Hepatocyte (in vitro differentiated cells): ENCODE results near the gene MEIS2. TPM values are rescaled to one million over a fixed set of nuclear protein-coding genes. Genes with fewer than 3 reads are reported as not detected.

Experiments
- DNase-seq: peaks from one replicate; pipeline ENCODE4 v3.0.0-alpha.2; 2016; ENCODE audit warnings: low spot score
- H2AFZ ChIP-seq: fragments of 200-600 bp; sonication (generic); 2 replicates; pipeline ENCODE4 v1.6.0; 2016; ENCODE audit warnings: antibody characterized with exemption, mild to moderate bottlenecking
- H3K27ac ChIP-seq: fragments of 200-600 bp; sonication (generic); 2 replicates; pipeline ENCODE4 v1.5.1; 2016; ENCODE audit warnings: mild to moderate bottlenecking
- H3K27me3 ChIP-seq: fragments of 200-600 bp; sonication (generic); 2 replicates; pipeline ENCODE4 v1.6.1; 2016
- H3K36me3 ChIP-seq: fragments of 200-600 bp; sonication (generic); replicated peaks from 2 replicates; pipeline ENCODE4 v1.5.1; 2016; ENCODE audit warnings: low read depth; ENCODE audit not compliant: insufficient read depth
- H3K4me1 ChIP-seq: fragments of 200-600 bp; sonication (generic); 2 replicates; pipeline ENCODE4 v1.5.1; 2016; ENCODE audit warnings: mild to moderate bottlenecking, moderate library complexity; ENCODE audit not compliant: insufficient read depth
- H3K4me2 ChIP-seq: fragments of 200-600 bp; sonication (generic); 2 replicates; pipeline ENCODE4 v1.6.0; 2016
- H3K4me3 ChIP-seq: fragments of 200-600 bp; sonication (generic); 2 replicates; pipeline ENCODE4 v1.5.1; 2016; ENCODE audit warnings: mild to moderate bottlenecking
- H3K79me2 ChIP-seq: fragments of 200-600 bp; sonication (generic); 2 replicates; pipeline ENCODE4 v1.6.0; 2017; ENCODE audit warnings: mild to moderate bottlenecking
- H3K9me2 ChIP-seq: fragments of 200-600 bp; sonication (generic); replicated peaks from 2 replicates; pipeline ENCODE4 v1.6.0; 2017; ENCODE audit warnings: mild to moderate bottlenecking; ENCODE audit not compliant: insufficient read depth
- H3K9me3 ChIP-seq: fragments of 200-600 bp; sonication (generic); 2 replicates; pipeline ENCODE4 v1.5.1; 2016; ENCODE audit warnings: low read depth, mild to moderate bottlenecking
- H4K20me1 ChIP-seq: fragments of 200-600 bp; sonication (generic); 2 replicates; pipeline ENCODE4 v1.6.0; 2016; ENCODE audit warnings: mild to moderate bottlenecking; ENCODE audit not compliant: insufficient read depth, poor library complexity, severe bottlenecking
- CTCF ChIP-seq: fragments of 200-600 bp; sonication (generic); IDR thresholded peaks from 2 replicates; pipeline ENCODE4 v1.5.1; 2016; ENCODE audit warnings: antibody characterized with exemption, mild to moderate bottlenecking; ENCODE audit not compliant: poor library complexity
- EZH2 ChIP-seq: fragments of 200-600 bp; sonication (generic); IDR thresholded peaks from 2 replicates; pipeline ENCODE4 v1.6.1; 2016; ENCODE audit warnings: antibody characterized with exemption, mild to moderate bottlenecking, borderline replicate concordance
- EZH2phosphoT487 ChIP-seq: fragments of 200-600 bp; sonication (generic); IDR thresholded peaks from one replicate; pipeline ENCODE4 v1.6.1; 2018; ENCODE audit warnings: antibody characterized with exemption, mild to moderate bottlenecking, low read depth, moderate library complexity; ENCODE audit not compliant: unreplicated experiment, severe bottlenecking
- WGBS: methylation state at CpG from one replicate; pipeline ENCODE4 v1.1.6; 2016; ENCODE audit warnings: low lambda C conversion rate; ENCODE audit errors: missing lambda C conversion rate; 5-methylcytosine and 5-hydroxymethylcytosine counted together
- polyA plus RNA-seq: library from polyadenylated mRNA; unstranded; fragments of >200 nt; fragmentation: Nextera tagmentation; extraction: Ambion mirVana; gene quantifications from 2 replicates; pipeline ENCODE4 v1.2.1, GENCODE V29; 2016
- total RNA-seq: library from RNA; depleted of rRNA; stranded (reverse); fragments of >200 nt; gene quantifications from 2 replicates; pipeline ENCODE4 v1.2.3, GENCODE V29; 2014

MEIS2 gene
- 30.0 and 33.5 TPM in 2 replicates for total RNA-seq
- polyA plus RNA-seq: 20.6 and 32.4 TPM in 2 replicates

- H2AFZ ChIP-seq: peak within 1 kb of the TSS; percentile 95
- under 1% methylated on average over 41 of the region's 67 CpGs for WGBS
- no peaks in the 10 kb centered on the region for H3K9me2 ChIP-seq
- peak within 1 kb of the TSS; percentile 98 for H3K4me3 ChIP-seq
- peak within 1 kb of the TSS; percentile 93 for H3K27ac ChIP-seq
- peaks cover 2% of the 10 kb centered on the region for H3K4me1 ChIP-seq
- DNase-seq: peak; percentile 93
- H3K79me2 ChIP-seq: peaks cover 63% of the 10 kb centered on the region
- no peaks in the 10 kb centered on the region for H3K9me3 ChIP-seq
- no peaks in the 10 kb centered on the region for H3K36me3 ChIP-seq
- H4K20me1 ChIP-seq: no peaks in the 10 kb centered on the region
- peak within 1 kb of the TSS; percentile 92 for H3K4me2 ChIP-seq
- H3K27me3 ChIP-seq: peaks cover 57% of the 10 kb centered on the region
- TF ChIP-seq EZH2phosphoT487: peak; percentile 10
- no peak for TF ChIP-seq CTCF
Measured at GRCh38 chr15:37100109-37100965, at the start of gene MEIS2. Gene MEIS2, minus strand, starts transcription at chr15:37100549. Its CDS starts 1,083 bp downstream, at chr15:37099466.

GRCh38 chr15:37149146-37149545 lies 48.8 kb upstream of the MEIS2 start:
- no peak overlapping the region for H3K4me3 ChIP-seq
- H3K79me2 ChIP-seq: no peaks in the 10 kb centered on the region
- no peaks in the 10 kb centered on the region for H3K4me1 ChIP-seq
- H3K27ac ChIP-seq: no peak overlapping the region
- no peaks in the 10 kb centered on the region for H4K20me1 ChIP-seq
- H2AFZ ChIP-seq: no peak overlapping the region
- H3K9me2 ChIP-seq: no peaks in the 10 kb centered on the region
- no peaks in the 10 kb centered on the region for H3K27me3 ChIP-seq
- TF ChIP-seq EZH2: no peak
- TF ChIP-seq CTCF: no peak
- TF ChIP-seq EZH2phosphoT487: no peak
- no peak for DNase-seq
- H3K36me3 ChIP-seq: no peaks in the 10 kb centered on the region
- no peak overlapping the region for H3K4me2 ChIP-seq
- no peaks in the 10 kb centered on the region for H3K9me3 ChIP-seq

DNA sequence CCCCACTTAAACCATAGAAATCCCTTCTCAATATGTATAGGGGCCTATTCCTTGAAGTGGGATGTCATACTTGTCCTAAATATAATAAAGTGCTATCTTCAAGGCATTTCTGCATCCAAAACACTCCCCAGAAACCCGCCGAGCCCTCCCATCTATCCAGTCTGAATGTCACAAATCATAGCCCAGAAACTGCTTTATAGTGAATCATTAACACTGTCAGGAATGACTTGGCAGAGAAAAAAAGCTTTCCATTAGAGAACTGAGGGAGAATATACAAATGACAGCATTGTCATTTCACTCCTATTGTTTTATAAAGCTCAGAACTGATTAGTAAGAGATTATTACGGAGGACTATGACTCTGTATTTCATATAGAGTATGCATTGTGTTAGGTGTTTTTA lies 48.4 kb upstream of the MEIS2 start:
- 59% methylated on average over 3 of the region's 3 CpGs for WGBS
- Histone ChIP-seq H3K27me3 (no peaks in the 10 kb centered on the region), H3K4me1 (no peaks in the 10 kb centered on the region), H3K79me2 (no peaks in the 10 kb centered on the region), H3K4me3 (no peak overlapping the region), H3K9me3 (no peaks in the 10 kb centered on the region), H2AFZ (no peak overlapping the region), H4K20me1 (no peaks in the 10 kb centered on the region), H3K27ac (no peak overlapping the region), H3K4me2 (no peak overlapping the region), H3K36me3 (no peaks in the 10 kb centered on the region), H3K9me2 (no peaks in the 10 kb centered on the region)
- no peak for DNase-seq
- no peak for TF ChIP-seq EZH2phosphoT487
- no peak for TF ChIP-seq EZH2
- TF ChIP-seq CTCF: no peak
